Sigmoid colon (tissue), 7 donors: ENCODE measurements around the gene DGKD. TPM values are rescaled to one million over a fixed set of nuclear protein-coding genes. Genes with fewer than 3 reads are reported as not detected.

ENCODE experiments used
- DNase-seq: peaks from one replicate; pipeline ENCODE4 v3.0.0-alpha.2; 2019
- H3K27ac ChIP-seq, 4 donors: fragments of 200-600 bp; sonication (generic); one replicate each; pipeline ENCODE4 v1.5.1; 2016 to 2019; ENCODE audit warnings: mild to moderate bottlenecking in 1 of 4
- H3K27me3 ChIP-seq, 3 donors: fragments of 200-600 bp; sonication (generic); one replicate each; pipeline ENCODE4 v1.5.1; 2019; ENCODE audit warnings: mild to moderate bottlenecking in 1 of 3
- H3K36me3 ChIP-seq, 4 donors: fragments of 200-600 bp; sonication (generic); one replicate each; pipeline ENCODE4 v1.5.1; 2016 to 2019
- H3K4me1 ChIP-seq, 4 donors: fragments of 200-600 bp; sonication (generic); one replicate each; pipeline ENCODE4 v1.5.1; 2017 to 2019
- H3K4me3 ChIP-seq, 4 donors: fragments of 200-600 bp; sonication (generic); one replicate each; pipeline ENCODE4 v1.5.1; 2017 to 2019; ENCODE audit warnings: mild to moderate bottlenecking in 2 of 4, moderate library complexity in 1 of 4
- H3K9me3 ChIP-seq, 4 donors: fragments of 200-600 bp in 3 of 4; sonication (generic) in 3 of 4; one replicate each; pipeline versions ENCODE4 v1.5.1 to v1.6.1; 2013 to 2019
- EP300 ChIP-seq, 4 donors: sonication (generic); formaldehyde crosslinking; IDR thresholded peaks; one replicate each; pipeline ENCODE4 v1.6.1; 2017; ENCODE audit warnings: antibody characterized with exemption in 4 of 4
- POLR2A ChIP-seq, 2 donors: fragments of 450-650 bp; IDR thresholded peaks; one replicate each; pipeline ENCODE4 v1.6.1; 2016; ENCODE audit warnings: antibody characterized with exemption in 2 of 2, mild to moderate bottlenecking in 2 of 2, moderate library complexity in 2 of 2
- POLR2AphosphoS5 ChIP-seq, 4 donors: sonication (generic); formaldehyde crosslinking; IDR thresholded peaks; one replicate each; pipeline ENCODE4 v1.6.1; 2017; ENCODE audit warnings: antibody characterized with exemption in 4 of 4
- WGBS, 2 donors: extraction: QIAGEN DNeasy Blood & Tissue Kit; methylation state at CpG; one replicate each; pipeline ENCODE4 v1.1.7; 2013; 5-methylcytosine and 5-hydroxymethylcytosine counted together
- intact Hi-C: fragments of 100-400 bp; cut with DNase I; formaldehyde crosslinking; loops from one replicate; pipeline ENCODE4 v1.15.1; 2023
- polyA plus RNA-seq, 3 donors: library from polyadenylated mRNA; stranded (reverse); fragments of 200-250 nt; gene quantifications; one replicate each; pipeline ENCODE4 v1.2.3, GENCODE V29; 2013
- small RNA-seq, 3 donors: library from RNA; depleted of rRNA; stranded (forward); fragments of <200 nt; gene quantifications; one replicate each; pipeline ENCODE3, GENCODE V24; 2016
- total RNA-seq, 4 donors: library from RNA; depleted of rRNA; stranded (reverse); fragments of >200 nt; gene quantifications; one replicate each; pipeline ENCODE4 v1.1.0, GENCODE V29; 2016
- TF ChIP-seq, protein P1 (sequence below), 4 experiments: fragments of 450-650 bp in 3 of 4; fragments of 200-600 bp in 1 of 4; IDR thresholded peaks; one replicate each; pipeline ENCODE4 v1.5.1; 2016 to 2019; ENCODE audit warnings: antibody characterized with exemption in 4 of 4, mild to moderate bottlenecking in 3 of 4, moderate library complexity in 2 of 4
- donor health status: healthy with polysubstance abuse.
- donor health status: Bipolar disorder and iron deficiency.
- donor health status: healthy.

DGKD gene
- total and polyA plus RNA-seq, 7 donors, result 10.7 to 67.0 (median 19.7) TPM

GRCh38 chr2:233503947-233504637 is 149.8 kb downstream of the DGKD start:
- Histone ChIP-seq H3K36me3 (peaks cover 0 to 88% (median 0%) of the 10 kb centered on the region in 4 donors), H3K4me1 (no peaks in the 10 kb centered on the region), H3K4me3 (no peak overlapping the region), H3K27ac (no peak overlapping the region), H3K27me3 (no peaks in the 10 kb centered on the region), H3K9me3 (peaks cover 0 to 7% (median 0%) of the 10 kb centered on the region in 4 donors)
- TF ChIP-seq, protein P1, sequence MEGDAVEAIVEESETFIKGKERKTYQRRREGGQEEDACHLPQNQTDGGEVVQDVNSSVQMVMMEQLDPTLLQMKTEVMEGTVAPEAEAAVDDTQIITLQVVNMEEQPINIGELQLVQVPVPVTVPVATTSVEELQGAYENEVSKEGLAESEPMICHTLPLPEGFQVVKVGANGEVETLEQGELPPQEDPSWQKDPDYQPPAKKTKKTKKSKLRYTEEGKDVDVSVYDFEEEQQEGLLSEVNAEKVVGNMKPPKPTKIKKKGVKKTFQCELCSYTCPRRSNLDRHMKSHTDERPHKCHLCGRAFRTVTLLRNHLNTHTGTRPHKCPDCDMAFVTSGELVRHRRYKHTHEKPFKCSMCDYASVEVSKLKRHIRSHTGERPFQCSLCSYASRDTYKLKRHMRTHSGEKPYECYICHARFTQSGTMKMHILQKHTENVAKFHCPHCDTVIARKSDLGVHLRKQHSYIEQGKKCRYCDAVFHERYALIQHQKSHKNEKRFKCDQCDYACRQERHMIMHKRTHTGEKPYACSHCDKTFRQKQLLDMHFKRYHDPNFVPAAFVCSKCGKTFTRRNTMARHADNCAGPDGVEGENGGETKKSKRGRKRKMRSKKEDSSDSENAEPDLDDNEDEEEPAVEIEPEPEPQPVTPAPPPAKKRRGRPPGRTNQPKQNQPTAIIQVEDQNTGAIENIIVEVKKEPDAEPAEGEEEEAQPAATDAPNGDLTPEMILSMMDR (IDR thresholded peaks at IDR 0.05), result no peak
- TF ChIP-seq POLR2A (IDR thresholded peaks at IDR 0.05) (no peak), EP300 (IDR thresholded peaks at IDR 0.05) (no peak)
- intact Hi-C loops, result no loop called here
- WGBS, 2 donors, result 86 to 96% methylated on average over 1 of the region's 1 CpG
- no peak for DNase-seq

- peaks cover 0 to 46% (median 1%) of the 10 kb centered on the region in 4 donors for H3K36me3 ChIP-seq
- 81 to 90% methylated on average over 7 of the region's 7 CpGs for WGBS, 2 donors
- TF ChIP-seq POLR2A (IDR thresholded peaks at IDR 0.05) (no peak), EP300 (IDR thresholded peaks at IDR 0.05) (no peak), POLR2AphosphoS5 (IDR thresholded peaks at IDR 0.05) (no peak)
- TF ChIP-seq, protein P1 (IDR thresholded peaks at IDR 0.05), result no peak
- no peak overlapping the region for H3K4me3 ChIP-seq
- H3K4me1 ChIP-seq, result no peaks in the 10 kb centered on the region
- intact Hi-C loops, result no loop called here
- no peaks in the 10 kb centered on the region for H3K9me3 ChIP-seq
- no peak for DNase-seq
- no peaks in the 10 kb centered on the region for H3K27me3 ChIP-seq
- H3K27ac ChIP-seq, result no peak overlapping the region
Measured at GRCh38 chr2:233513953-233514655, 159.8 kb downstream of the DGKD start.

DNA sequence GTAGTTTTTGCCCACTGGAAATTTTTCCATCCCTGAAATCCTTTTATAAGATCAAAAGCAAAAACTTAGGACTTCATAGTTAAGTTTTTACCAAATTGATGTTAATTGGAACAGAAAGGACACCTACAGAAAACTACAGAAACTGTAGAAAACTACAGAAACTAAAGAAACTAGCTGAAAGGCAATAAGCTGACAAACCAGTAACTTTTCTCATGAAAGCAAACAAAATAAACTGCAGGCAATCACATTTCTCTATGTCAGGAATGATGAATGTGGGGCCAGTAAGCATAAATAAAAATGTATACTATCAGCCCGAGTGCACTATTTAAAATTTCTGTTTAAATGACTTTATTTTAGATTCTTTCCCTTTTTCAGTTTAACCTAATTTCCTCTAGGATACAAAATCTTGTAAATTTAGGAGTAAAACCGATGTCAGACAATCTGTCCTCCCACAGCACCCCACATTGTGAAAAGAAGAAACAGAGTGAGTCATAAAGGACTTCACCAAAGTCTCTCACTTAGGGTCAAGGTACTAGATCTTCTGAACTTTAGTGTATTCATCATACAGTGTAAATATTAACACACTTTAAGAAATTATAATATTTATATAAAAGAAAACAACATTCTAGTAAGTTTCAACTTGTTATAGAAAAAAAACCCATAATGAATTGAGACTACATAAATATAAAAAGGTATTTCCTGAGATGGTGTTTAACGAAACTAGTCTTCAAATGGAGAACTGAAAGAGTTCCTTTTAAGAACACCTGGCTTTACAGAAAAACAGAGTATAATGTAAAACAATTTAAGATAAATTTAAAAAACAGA is 165.7 kb downstream of the DGKD start:
- intact Hi-C loops, result no loop called here
- H3K9me3 ChIP-seq, result no peaks in the 10 kb centered on the region
- no peak overlapping the region for H3K4me3 ChIP-seq
- 60 to 76% methylated on average over 3 of the region's 3 CpGs for WGBS, 2 donors
- no peaks in the 10 kb centered on the region for H3K4me1 ChIP-seq
- DNase-seq, result no peak
- TF ChIP-seq EP300 (IDR thresholded peaks at IDR 0.05), result no peak
- no peak for TF ChIP-seq POLR2AphosphoS5 (IDR thresholded peaks at IDR 0.05)
- TF ChIP-seq, protein P1 (IDR thresholded peaks at IDR 0.05), result no peak
- TF ChIP-seq POLR2A (IDR thresholded peaks at IDR 0.05), result no peak
- H3K27ac ChIP-seq, result no peak overlapping the region
- no peaks in the 10 kb centered on the region for H3K27me3 ChIP-seq
- peaks cover 0 to 71% (median 9%) of the 10 kb centered on the region in 4 donors for H3K36me3 ChIP-seq

Small RNA genes lying within 50 kb of the gene (small RNA-seq; reads per million reads assigned to genes)
- 0 reads per million in 3 donors for gene RF00019

Other genes starting within 250 kb of the DGKD start
- 10 to 100 TPM; 19.6 to 37.3 (median 32.4) TPM for gene ATG16L1, start 102.8 kb upstream of the DGKD start, total RNA-seq
- gene ATG16L1, start 102.8 kb upstream of the DGKD start, polyA plus RNA-seq, result 10 to 100 TPM; 16.2 to 19.2 (median 18.2) TPM
- not detected for gene SAG, start 46.7 kb upstream of the DGKD start, total RNA-seq
- not detected for gene SAG, start 46.7 kb upstream of the DGKD start, polyA plus RNA-seq
- 10 to 100 TPM; 23.4 to 34.5 (median 31.3) TPM for gene USP40, start 212.3 kb downstream of the DGKD start, total RNA-seq
- gene USP40, start 212.3 kb downstream of the DGKD start, polyA plus RNA-seq, result 10 to 100 TPM in 2 of 3 donors, 1 to 10 TPM in 1; 9.6 to 14.7 (median 10.9) TPM